ENCODE results near the gene FAM131C. TPM values are rescaled to one million over a fixed set of nuclear protein-coding genes. Genes with fewer than 3 reads are reported as not detected.

Gene FAM131C
- total RNA-seq, 1 donor from 2014 or later: not detected

DNA sequence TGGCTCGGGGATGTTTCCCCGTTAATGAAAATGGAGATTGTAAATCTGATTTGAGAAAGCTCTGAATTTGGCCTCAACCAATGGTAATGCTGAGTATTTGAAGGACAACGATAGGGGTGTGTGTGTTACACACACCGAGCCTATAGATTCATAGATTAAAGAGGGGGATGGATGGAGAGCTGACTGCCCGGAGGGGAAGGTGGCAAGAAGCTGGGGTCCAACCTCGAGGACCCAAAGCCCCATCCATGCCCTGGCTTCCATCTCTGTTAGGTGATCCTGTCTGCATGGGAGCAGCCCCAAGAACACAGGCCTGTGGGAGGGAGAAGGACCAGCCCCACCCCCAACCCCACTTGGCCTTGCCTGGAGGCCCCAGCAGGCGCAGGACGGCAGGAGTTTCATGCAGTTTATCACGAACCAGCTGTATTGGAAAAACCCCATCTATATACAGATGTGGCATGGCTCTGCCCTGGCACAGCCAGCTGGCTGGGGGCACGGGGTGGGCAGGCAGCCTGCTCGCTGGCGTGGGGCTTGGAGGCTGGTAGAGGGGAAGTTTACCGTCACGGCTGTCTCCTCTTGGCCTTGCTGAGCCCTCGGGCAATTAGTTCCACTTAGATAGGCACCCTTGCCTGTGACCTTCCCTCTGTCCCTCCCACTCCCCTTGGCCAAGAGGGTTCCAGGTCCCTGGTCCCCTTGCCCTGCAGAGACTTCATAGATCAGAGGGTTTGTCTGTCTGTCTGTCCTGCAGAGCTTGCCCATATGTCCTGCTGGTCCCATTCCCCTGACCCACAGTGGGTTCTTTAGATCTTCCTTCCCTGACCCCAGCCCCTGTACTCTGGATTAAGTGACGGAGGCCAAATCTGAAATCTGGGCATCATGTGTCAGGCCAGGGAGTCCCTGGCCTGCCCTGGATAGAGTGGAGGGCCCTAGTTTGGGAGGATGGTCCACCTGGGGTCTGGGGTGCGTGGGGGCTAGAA lies 58.7 kb downstream of the FAM131C start:
- peaks cover 27% of the 10 kb centered on the region for H3K4me1 Mint-ChIP-seq
- ChIA-PET CTCF (no interaction called here), POLR2A (interaction anchor here (0.5 to 1.2 kb wide), 3 partner anchors 40 to 223 kb away, joined by 5 to 8 read pairs (median 6); no protein-coding TSS in a partner anchor)
- no peaks in the 10 kb centered on the region for H3K36me3 Mint-ChIP-seq (ENCODE audit: low read depth)
- ATAC-seq (ENCODE audit: low read depth): peak; percentile 66
- H3K27me3 Mint-ChIP-seq: no peaks in the 10 kb centered on the region
- no peaks in the 10 kb centered on the region for H3K9me3 Mint-ChIP-seq
- peak overlapping the region; percentile 69 for H3K4me3 Mint-ChIP-seq
- peak overlapping the region; percentile 78 for H3K27ac Mint-ChIP-seq
- DNase-seq: no peak
- TF ChIP-seq, protein P1, sequence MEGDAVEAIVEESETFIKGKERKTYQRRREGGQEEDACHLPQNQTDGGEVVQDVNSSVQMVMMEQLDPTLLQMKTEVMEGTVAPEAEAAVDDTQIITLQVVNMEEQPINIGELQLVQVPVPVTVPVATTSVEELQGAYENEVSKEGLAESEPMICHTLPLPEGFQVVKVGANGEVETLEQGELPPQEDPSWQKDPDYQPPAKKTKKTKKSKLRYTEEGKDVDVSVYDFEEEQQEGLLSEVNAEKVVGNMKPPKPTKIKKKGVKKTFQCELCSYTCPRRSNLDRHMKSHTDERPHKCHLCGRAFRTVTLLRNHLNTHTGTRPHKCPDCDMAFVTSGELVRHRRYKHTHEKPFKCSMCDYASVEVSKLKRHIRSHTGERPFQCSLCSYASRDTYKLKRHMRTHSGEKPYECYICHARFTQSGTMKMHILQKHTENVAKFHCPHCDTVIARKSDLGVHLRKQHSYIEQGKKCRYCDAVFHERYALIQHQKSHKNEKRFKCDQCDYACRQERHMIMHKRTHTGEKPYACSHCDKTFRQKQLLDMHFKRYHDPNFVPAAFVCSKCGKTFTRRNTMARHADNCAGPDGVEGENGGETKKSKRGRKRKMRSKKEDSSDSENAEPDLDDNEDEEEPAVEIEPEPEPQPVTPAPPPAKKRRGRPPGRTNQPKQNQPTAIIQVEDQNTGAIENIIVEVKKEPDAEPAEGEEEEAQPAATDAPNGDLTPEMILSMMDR (IDR thresholded peaks at IDR 0.05): no peak
- intact Hi-C loops (cut with micrococcal nuclease): no loop called here

DNA sequence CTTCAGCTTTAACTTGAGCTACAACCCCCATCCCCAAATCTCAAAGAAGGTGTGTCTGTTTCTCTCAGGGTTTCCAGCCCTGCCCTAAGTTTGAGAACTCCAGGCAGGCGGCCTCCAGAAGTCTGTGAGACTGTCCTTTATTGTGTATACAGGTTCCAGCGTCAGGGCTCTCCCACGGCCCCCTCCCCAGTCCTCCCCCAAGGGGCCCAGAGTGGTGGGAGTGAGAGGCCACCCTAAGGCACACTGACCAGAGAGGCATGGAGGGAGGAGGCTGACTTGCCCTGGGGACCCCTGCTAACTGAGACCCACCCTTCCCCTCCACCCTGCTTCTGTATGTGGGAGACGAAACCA lies 59.6 kb downstream of the FAM131C start:
- Mint-ChIP-seq H3K27ac (no peak overlapping the region), H3K4me3 (no peak overlapping the region), H3K27me3 (no peaks in the 10 kb centered on the region), H3K36me3 (ENCODE audit: low read depth) (no peaks in the 10 kb centered on the region), H3K4me1 (peaks cover 27% of the 10 kb centered on the region), H3K9me3 (no peaks in the 10 kb centered on the region)
- ATAC-seq (ENCODE audit: low read depth) (no peak), DNase-seq (no peak)
- ChIA-PET CTCF (no interaction called here), POLR2A (interaction anchor here (0.5 to 1.2 kb wide), 4 partner anchors 37 to 223 kb away, joined by 3 to 6 read pairs (median 4); no protein-coding TSS in a partner anchor)
- intact Hi-C loops (cut with micrococcal nuclease): no loop called here
- TF ChIP-seq, protein P1 (IDR thresholded peaks at IDR 0.05): no peak

DNA sequence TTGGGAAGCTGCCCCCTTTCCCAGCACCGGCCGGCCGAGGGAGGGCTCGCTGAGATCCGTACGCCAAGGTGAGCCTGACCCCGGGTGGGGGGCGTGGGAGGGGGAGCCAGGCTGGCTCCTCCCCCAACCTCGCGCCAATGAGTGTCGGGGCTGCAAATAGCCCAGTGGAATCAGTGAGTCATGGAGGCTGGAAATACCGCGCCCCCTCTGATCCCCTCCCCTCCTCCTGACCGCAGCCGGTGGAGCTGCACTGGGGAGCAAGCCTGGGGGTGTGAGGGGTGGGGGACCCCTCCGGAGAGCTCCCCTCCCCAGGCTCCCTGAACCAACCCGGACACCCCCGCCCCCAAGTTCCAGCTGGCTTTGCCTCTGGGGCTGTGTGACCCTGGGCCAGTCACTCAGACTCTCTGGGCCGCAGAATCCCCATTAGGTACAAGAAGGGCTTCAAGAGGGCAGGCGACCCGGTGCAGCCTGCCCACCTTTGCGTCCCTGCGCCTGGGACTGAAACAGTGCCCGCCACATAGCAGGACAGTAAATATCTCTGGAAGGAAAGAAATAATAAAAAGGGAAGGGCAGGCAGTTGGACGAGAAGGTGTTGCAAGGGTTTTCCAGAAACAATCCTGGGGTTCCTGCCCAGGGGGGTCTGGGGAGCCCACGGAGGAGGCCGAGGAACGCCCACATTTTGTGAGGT lies 60.1 kb downstream of the FAM131C start:
- DNase-seq (peak; percentile 59), ATAC-seq (ENCODE audit: low read depth) (peak; percentile 70)
- TF ChIP-seq, protein P1 (IDR thresholded peaks at IDR 0.05): no peak
- POLR2A ChIA-PET: interaction anchor here (0.5 to 0.9 kb wide), 2 partner anchors 36 to 53 kb away, joined by 3 read pairs; no protein-coding TSS in a partner anchor
- Mint-ChIP-seq H3K4me3 (peak overlapping the region; percentile 65), H3K36me3 (ENCODE audit: low read depth) (no peaks in the 10 kb centered on the region), H3K4me1 (peaks cover 27% of the 10 kb centered on the region), H3K27ac (no peak overlapping the region), H3K9me3 (no peaks in the 10 kb centered on the region), H3K27me3 (no peaks in the 10 kb centered on the region)
- CTCF ChIA-PET: interaction anchor here (1.4 kb wide), 1 partner anchor 222 kb away, joined by 3 read pairs; no protein-coding TSS in a partner anchor
- intact Hi-C loops (cut with micrococcal nuclease): no loop called here

DNA sequence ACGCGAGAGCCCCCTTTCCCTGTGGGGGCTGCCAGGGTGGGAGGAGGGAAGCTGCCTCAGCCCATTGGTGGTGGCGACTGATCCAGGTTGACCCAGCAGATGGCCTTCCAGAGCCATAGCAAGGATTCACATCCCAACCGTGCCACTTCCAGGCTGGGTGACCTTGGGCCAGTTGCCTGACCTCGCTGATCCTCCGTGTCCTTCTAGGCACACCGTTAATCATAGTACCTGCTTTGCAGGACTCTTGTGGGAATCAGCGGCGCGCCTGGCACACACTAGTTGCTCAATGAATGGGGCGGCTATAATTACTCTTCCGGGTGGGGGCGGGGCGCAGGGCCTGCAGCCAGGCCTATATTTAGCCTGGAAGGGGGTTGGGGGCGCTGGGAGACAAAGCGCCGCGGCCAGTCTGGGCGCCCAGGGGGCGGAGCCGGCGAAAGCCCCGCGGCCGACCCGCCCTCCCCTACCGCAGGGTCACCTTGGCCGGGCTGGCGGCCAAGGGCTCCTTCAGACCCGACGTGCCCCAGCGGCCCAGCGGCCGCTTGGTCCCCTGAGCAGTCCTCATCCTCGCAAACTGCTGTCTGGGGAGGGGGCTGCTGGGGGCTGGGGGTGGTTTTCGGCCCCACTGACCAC lies 60.7 kb downstream of the FAM131C start:
- DNase-seq (peak; percentile 40), ATAC-seq (ENCODE audit: low read depth) (peak; percentile 33)
- ChIA-PET CTCF (interaction anchor here (1.4 kb wide), 1 partner anchor 221 kb away, joined by 3 read pairs; no protein-coding TSS in a partner anchor), POLR2A (interaction anchor here (0.9 kb wide), 1 partner anchor 52 kb away, joined by 3 read pairs; no protein-coding TSS in a partner anchor)
- peaks cover 27% of the 10 kb centered on the region for H3K4me1 Mint-ChIP-seq
- no peaks in the 10 kb centered on the region for H3K27me3 Mint-ChIP-seq
- H3K4me3 Mint-ChIP-seq: peak overlapping the region; percentile 65
- TF ChIP-seq, protein P1 (IDR thresholded peaks at IDR 0.05): no peak
- no peak overlapping the region for H3K27ac Mint-ChIP-seq
- no peaks in the 10 kb centered on the region for H3K9me3 Mint-ChIP-seq
- H3K36me3 Mint-ChIP-seq (ENCODE audit: low read depth): no peaks in the 10 kb centered on the region
- intact Hi-C loops (cut with micrococcal nuclease): no loop called here
